Measurements from ENCODE around the gene PRPH.

PRPH gene

DNA sequence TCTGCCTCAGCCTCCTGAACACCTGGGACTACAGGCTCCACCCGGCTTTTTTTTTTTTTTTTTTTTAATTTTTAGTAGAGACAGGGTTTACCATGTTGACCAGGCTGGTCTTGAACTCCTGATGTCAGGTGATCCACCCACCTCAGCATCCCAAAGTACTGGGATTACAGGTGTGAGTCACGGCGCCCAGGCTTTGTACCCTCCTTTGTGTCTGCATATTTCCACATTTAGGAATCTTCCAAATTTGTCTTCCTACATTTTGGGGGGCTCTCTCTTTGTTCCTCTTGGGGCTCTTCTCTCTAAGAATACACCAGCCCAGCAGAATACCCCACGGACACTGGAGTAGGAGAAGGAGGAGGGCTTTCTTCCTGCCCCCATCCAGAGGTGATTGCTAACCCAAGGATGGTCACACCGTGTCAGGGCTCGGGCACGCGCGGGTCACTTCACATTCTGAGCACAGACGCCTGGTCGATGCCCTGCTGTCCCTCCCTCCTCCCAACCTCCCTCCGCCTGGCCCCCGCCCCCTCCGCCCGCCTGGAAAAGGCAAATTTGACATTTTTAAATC is 49.6 kb downstream of the PRPH start:
- no peaks in the 10 kb centered on the region for H3K27me3 ChIP-seq (ENCODE audit: insufficient read depth, low read length, poor library complexity)
- H3K27ac ChIP-seq (ENCODE audit: low read length), result no peak overlapping the region
- 0 out of 2 replicates have a peak, but pooled peaks cover 4% of the 10 kb centered on the region for H4K20me1 ChIP-seq (ENCODE audit: insufficient read depth, low read length)
- H3K4me1 ChIP-seq (ENCODE audit: insufficient read depth, low read length), result peaks cover 10% of the 10 kb centered on the region
- TF ChIP-seq EZH2 (IDR thresholded peaks at IDR 0.05; ENCODE audit: borderline replicate concordance, low read depth, low read length, severe bottlenecking), result no peak
- TF ChIP-seq, protein P1, sequence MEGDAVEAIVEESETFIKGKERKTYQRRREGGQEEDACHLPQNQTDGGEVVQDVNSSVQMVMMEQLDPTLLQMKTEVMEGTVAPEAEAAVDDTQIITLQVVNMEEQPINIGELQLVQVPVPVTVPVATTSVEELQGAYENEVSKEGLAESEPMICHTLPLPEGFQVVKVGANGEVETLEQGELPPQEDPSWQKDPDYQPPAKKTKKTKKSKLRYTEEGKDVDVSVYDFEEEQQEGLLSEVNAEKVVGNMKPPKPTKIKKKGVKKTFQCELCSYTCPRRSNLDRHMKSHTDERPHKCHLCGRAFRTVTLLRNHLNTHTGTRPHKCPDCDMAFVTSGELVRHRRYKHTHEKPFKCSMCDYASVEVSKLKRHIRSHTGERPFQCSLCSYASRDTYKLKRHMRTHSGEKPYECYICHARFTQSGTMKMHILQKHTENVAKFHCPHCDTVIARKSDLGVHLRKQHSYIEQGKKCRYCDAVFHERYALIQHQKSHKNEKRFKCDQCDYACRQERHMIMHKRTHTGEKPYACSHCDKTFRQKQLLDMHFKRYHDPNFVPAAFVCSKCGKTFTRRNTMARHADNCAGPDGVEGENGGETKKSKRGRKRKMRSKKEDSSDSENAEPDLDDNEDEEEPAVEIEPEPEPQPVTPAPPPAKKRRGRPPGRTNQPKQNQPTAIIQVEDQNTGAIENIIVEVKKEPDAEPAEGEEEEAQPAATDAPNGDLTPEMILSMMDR (IDR thresholded peaks at IDR 0.05; ENCODE audit: borderline replicate concordance, extremely low read depth, low read length, poor library complexity, severe bottlenecking), result no peak
- ATAC-seq (ENCODE audit: insufficient read depth, low read depth), result no peak
- no peak overlapping the region for H3K9ac ChIP-seq (ENCODE audit: low read depth, low read length)
- H3K4me2 ChIP-seq (ENCODE audit: insufficient read depth, low read length), result no peak overlapping the region
- no peaks in the 10 kb centered on the region for H3K79me2 ChIP-seq (ENCODE audit: insufficient read depth, low read length)
- no peaks in the 10 kb centered on the region for H3K9me3 ChIP-seq (ENCODE audit: insufficient read depth, low read length, severe bottlenecking)
- H3K4me3 ChIP-seq (ENCODE audit: low read depth in 1 of 2, low read length in 2 of 2), result no peak overlapping the region
- H3K36me3 ChIP-seq (ENCODE audit: insufficient read depth, low read length), result no peaks in the 10 kb centered on the region
- DNase-seq, result no peak
- no peak overlapping the region for H2AFZ ChIP-seq (ENCODE audit: low read depth, low read length)

DNA sequence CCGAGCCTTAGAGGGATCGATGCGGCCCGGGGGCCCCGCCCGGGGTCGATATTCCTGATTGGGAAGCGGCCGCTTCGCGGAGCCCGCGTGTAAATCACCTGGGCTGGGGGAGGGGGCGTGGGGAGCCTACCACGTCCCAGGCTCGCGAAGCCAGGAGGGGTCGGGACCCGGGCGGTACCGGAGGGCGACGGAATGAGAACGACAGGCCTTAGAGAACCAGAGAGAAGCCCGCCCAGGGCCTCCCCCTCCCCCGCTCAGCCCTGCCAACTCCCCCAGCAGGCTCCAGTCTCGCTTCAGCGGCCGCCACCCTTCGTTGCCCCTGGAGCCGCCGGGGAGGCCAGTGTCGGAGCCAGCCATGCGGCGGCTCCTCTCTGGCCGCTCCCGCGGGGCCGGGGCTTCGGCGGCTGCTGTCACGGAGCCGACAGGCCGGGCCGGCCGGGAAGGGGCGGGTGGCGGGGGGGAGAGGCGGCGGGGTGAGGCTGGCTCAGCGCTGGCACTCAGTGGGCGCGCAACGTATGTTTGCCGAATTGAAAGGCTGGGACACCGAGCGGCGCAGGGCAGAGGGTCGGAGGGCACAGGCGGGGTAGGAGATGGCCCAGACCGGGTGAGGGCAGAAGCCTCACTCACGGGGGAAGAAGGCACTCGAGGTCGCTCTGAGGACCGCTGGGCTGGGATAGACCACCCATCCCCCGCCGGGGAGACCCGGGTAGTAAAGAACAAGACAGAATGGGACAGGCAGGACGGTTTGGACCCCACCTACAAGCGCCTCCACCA is 50.3 kb downstream of the PRPH start:
- no peak for ATAC-seq (ENCODE audit: insufficient read depth, low read depth)
- Histone ChIP-seq H3K4me3 (ENCODE audit: low read depth in 1 of 2, low read length in 2 of 2) (no peak overlapping the region), H3K4me2 (ENCODE audit: insufficient read depth, low read length) (no peak overlapping the region), H3K9ac (ENCODE audit: low read depth, low read length) (no peak overlapping the region), H3K36me3 (ENCODE audit: insufficient read depth, low read length) (no peaks in the 10 kb centered on the region), H3K27me3 (ENCODE audit: insufficient read depth, low read length, poor library complexity) (no peaks in the 10 kb centered on the region), H2AFZ (ENCODE audit: low read depth, low read length) (no peak overlapping the region), H4K20me1 (ENCODE audit: insufficient read depth, low read length) (0 out of 2 replicates have a peak, but pooled peaks cover 4% of the 10 kb centered on the region), H3K79me2 (ENCODE audit: insufficient read depth, low read length) (no peaks in the 10 kb centered on the region), H3K9me3 (ENCODE audit: insufficient read depth, low read length, severe bottlenecking) (no peaks in the 10 kb centered on the region), H3K27ac (ENCODE audit: low read length) (no peak overlapping the region), H3K4me1 (ENCODE audit: insufficient read depth, low read length) (peaks cover 10% of the 10 kb centered on the region)
- DNase-seq, result no peak
- TF ChIP-seq EZH2 (IDR thresholded peaks at IDR 0.05; ENCODE audit: borderline replicate concordance, low read depth, low read length, severe bottlenecking), result no peak
- TF ChIP-seq, protein P1 (IDR thresholded peaks at IDR 0.05; ENCODE audit: borderline replicate concordance, extremely low read depth, low read length, poor library complexity, severe bottlenecking), result no peak

DNA sequence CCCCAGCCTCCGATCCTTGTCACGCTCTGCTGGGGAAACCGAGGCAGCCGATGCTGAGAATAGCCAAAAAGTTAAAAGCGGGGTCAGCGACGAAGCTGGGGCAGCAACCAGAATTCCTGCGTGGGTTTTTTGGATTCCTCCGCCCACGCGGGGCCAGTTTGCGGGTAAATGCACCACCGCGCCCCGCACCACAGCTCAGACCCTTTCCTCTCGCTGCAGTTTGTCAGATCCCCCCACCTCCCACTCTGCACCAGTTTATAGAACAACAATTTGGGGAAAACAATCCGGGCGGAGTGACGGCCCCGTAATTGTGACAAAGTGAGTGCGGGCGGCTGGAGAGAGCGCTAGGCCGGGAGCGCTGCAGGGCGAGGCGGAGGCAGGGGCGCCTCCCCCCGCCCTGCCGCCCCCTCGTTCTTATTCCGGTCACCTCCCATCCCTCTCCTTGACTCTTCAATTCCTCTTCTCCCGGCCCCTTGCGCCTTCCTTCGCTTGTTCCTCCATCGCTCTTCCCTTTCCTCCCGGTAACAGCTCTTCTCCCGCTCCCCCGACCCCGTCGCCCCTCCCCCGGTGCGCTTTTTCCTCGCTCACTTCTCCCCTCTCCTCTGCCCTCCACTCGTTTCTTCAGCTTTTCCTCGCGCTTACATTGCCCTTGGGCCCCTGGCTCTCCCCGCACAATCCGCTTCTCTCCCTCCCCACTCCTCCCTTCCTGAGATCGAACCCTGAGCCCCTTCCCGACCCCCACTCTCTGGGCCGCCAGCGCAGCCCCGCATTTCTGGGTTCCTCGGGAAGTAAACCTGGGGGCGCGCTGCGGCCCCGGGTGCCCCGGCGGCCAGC is 51.1 kb downstream of the PRPH start:
- TF ChIP-seq EZH2 (IDR thresholded peaks at IDR 0.05; ENCODE audit: borderline replicate concordance, low read depth, low read length, severe bottlenecking), result no peak
- TF ChIP-seq, protein P1 (IDR thresholded peaks at IDR 0.05; ENCODE audit: borderline replicate concordance, extremely low read depth, low read length, poor library complexity, severe bottlenecking), result no peak
- Histone ChIP-seq H2AFZ (ENCODE audit: low read depth, low read length) (no peak overlapping the region), H3K79me2 (ENCODE audit: insufficient read depth, low read length) (no peaks in the 10 kb centered on the region), H3K27ac (ENCODE audit: low read length) (no peak overlapping the region), H4K20me1 (ENCODE audit: insufficient read depth, low read length) (0 out of 2 replicates have a peak, but pooled peaks cover 4% of the 10 kb centered on the region), H3K4me2 (ENCODE audit: insufficient read depth, low read length) (no peak overlapping the region), H3K27me3 (ENCODE audit: insufficient read depth, low read length, poor library complexity) (no peaks in the 10 kb centered on the region), H3K36me3 (ENCODE audit: insufficient read depth, low read length) (no peaks in the 10 kb centered on the region), H3K4me1 (ENCODE audit: insufficient read depth, low read length) (peaks cover 10% of the 10 kb centered on the region), H3K9me3 (ENCODE audit: insufficient read depth, low read length, severe bottlenecking) (no peaks in the 10 kb centered on the region), H3K9ac (ENCODE audit: low read depth, low read length) (no peak overlapping the region), H3K4me3 (ENCODE audit: low read depth in 1 of 2, low read length in 2 of 2) (no peak overlapping the region)
- no peak for ATAC-seq (ENCODE audit: insufficient read depth, low read depth)
- DNase-seq, result no peak

All from DND-41 (cell line).